Brain microvascular endothelial cell (primary cell): Measurements from ENCODE around the gene PNPLA7.
"Not testable (repeated sequence)": the region's sequence is repeated elsewhere in the genome, so short reads cannot be mapped to it uniquely, and the experiment has no call there.

Experiments used
- DNase-seq: peaks from one replicate; pipeline ENCODE4 v3.0.0-alpha.2; 2020
- H3K27ac ChIP-seq: fragments of 250-450 bp; sonication (Bioruptor Pico); 2 replicates; pipeline ENCODE4 v1.5.1; 2020; ENCODE audit warnings: mild to moderate bottlenecking, moderate library complexity
- H3K27me3 ChIP-seq: fragments of 250-450 bp; sonication (Bioruptor Pico); replicated peaks from 2 replicates; pipeline ENCODE4 v1.5.1; 2020; ENCODE audit warnings: mild to moderate bottlenecking
- H3K36me3 ChIP-seq: fragments of 250-450 bp; sonication (Bioruptor Pico); replicated peaks from 2 replicates; pipeline ENCODE4 v1.5.1; 2020; ENCODE audit warnings: mild to moderate bottlenecking
- H3K4me3 ChIP-seq: 2 replicates; pipeline ENCODE4 v1.5.1; 2011; ENCODE audit warnings: low read depth, mild to moderate bottlenecking, control low read depth, low read length, moderate library complexity
- CTCF ChIP-seq: IDR thresholded peaks from 2 replicates; pipeline ENCODE4 v1.5.1; 2011; ENCODE audit warnings: low read depth, mild to moderate bottlenecking, moderate library complexity, low read length, control low read depth, inconsistent platforms; ENCODE audit errors: missing control alignments
- in situ Hi-C: cut with HindIII; loops from 2 replicates; pipeline ENCODE4 v1.10.0; 2017; ENCODE audit warnings: low sequenced_read_pairs, low pct_ligation_motif_present

The PNPLA7 gene

GRCh38 chr9:137452761-137453642 lies 97.2 kb downstream of the PNPLA7 start:
- in situ Hi-C loops = no loop called here
- no peak for DNase-seq
- Histone ChIP-seq H3K36me3 (peaks cover 36% of the 10 kb centered on the region), H3K27ac (no peak overlapping the region), H3K27me3 (no peaks in the 10 kb centered on the region), H3K4me3 (peak overlapping the region; percentile 47)
- no peak for TF ChIP-seq CTCF

GRCh38 chr9:137452006-137452760 lies 98.0 kb downstream of the PNPLA7 start:
- Histone ChIP-seq H3K27me3 (no peaks in the 10 kb centered on the region), H3K4me3 (no peak overlapping the region), H3K27ac (no peak overlapping the region), H3K36me3 (peaks cover 36% of the 10 kb centered on the region)
- DNase-seq = no peak
- TF ChIP-seq CTCF = no peak
- in situ Hi-C loops = no loop called here

GRCh38 chr9:137451264-137452005 lies 98.8 kb downstream of the PNPLA7 start:
- H3K4me3 ChIP-seq, H3K27me3 ChIP-seq, H3K27ac ChIP-seq, DNase-seq, in situ Hi-C loops: not testable (repeated sequence)
- peaks cover 31% of the 10 kb centered on the region for H3K36me3 ChIP-seq

- DNase-seq, H3K4me3 ChIP-seq, in situ Hi-C loops, H3K27ac ChIP-seq, H3K27me3 ChIP-seq: not testable (repeated sequence)
- H3K36me3 ChIP-seq = peaks cover 31% of the 10 kb centered on the region
Measured at GRCh38 chr9:137450539-137451222, 99.5 kb downstream of the PNPLA7 start.

GRCh38 chr9:137449931-137450538 lies 100.2 kb downstream of the PNPLA7 start:
- in situ Hi-C loops = no loop called here
- Histone ChIP-seq H3K27ac (no peak overlapping the region), H3K36me3 (peaks cover 29% of the 10 kb centered on the region), H3K27me3 (no peaks in the 10 kb centered on the region), H3K4me3 (no peak overlapping the region)
- DNase-seq = no peak
- no peak for TF ChIP-seq CTCF
